Measurements from ENCODE around the gene ANTXR2.

- TF ChIP-seq, protein P1, sequence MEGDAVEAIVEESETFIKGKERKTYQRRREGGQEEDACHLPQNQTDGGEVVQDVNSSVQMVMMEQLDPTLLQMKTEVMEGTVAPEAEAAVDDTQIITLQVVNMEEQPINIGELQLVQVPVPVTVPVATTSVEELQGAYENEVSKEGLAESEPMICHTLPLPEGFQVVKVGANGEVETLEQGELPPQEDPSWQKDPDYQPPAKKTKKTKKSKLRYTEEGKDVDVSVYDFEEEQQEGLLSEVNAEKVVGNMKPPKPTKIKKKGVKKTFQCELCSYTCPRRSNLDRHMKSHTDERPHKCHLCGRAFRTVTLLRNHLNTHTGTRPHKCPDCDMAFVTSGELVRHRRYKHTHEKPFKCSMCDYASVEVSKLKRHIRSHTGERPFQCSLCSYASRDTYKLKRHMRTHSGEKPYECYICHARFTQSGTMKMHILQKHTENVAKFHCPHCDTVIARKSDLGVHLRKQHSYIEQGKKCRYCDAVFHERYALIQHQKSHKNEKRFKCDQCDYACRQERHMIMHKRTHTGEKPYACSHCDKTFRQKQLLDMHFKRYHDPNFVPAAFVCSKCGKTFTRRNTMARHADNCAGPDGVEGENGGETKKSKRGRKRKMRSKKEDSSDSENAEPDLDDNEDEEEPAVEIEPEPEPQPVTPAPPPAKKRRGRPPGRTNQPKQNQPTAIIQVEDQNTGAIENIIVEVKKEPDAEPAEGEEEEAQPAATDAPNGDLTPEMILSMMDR (CRISPR knock-in tag; IDR thresholded peaks at IDR 0.05): no peak
- TF ChIP-seq SP1 (IDR thresholded peaks at IDR 0.05) (no peak), SP1 (CRISPR knock-in tag; IDR thresholded peaks at IDR 0.05) (no peak), HOXA7 (CRISPR knock-in tag; IDR thresholded peaks at IDR 0.05) (no peak)
Observed at GRCh38 chr4:80071604-80072227, 1.3 kb downstream of the ANTXR2 start.

Data from HepG2 (cell line).